A549 (cell line): ENCODE measurements around the gene TEX36. TPM values are rescaled to one million over a fixed set of nuclear protein-coding genes. Genes with fewer than 3 reads are reported as not detected.

Experiments used
- polyA plus RNA-seq, 4 experiments: library from polyadenylated mRNA; depleted of rRNA in 3 of 4; stranded (reverse); fragments of >200 nt; fragmentation: RNase III in 1 of 4; extraction: RNeasy Plus Mini Kit Qiagen cat#74134 plus additional on column Dnase treatment in 1 of 4; gene quantifications; 2 replicates in 3 of 4; 3 replicates in 1 of 4; pipeline ENCODE4 v1.2.3, GENCODE V29; 2011 to 2017

TEX36 gene
- polyA plus RNA-seq, 2 of the 4 experiments (the other 2 are of a cell fraction): not detected

Other genes starting within 250 kb of the TEX36 start
- gene EDRF1, start 36.5 kb upstream of the TEX36 start, polyA plus RNA-seq (2011; rRNA removed): 31.1 and 37.9 TPM in 2 replicates
- gene EDRF1, start 36.5 kb upstream of the TEX36 start, polyA plus RNA-seq (2017; fragmentation: RNase III; extraction: RNeasy Plus Mini Kit Qiagen cat#74134 plus additional on column Dnase treatment): 19.7 to 21.1 TPM (median 20.0 TPM) in 3 replicates
- gene MMP21, start 92.7 kb upstream of the TEX36 start, polyA plus RNA-seq (2011; rRNA removed): 0.04 and 0.08 TPM in 2 replicates
- 0.04 TPM in 2 of 3 replicates, not detected in the other for gene MMP21, start 92.7 kb upstream of the TEX36 start, polyA plus RNA-seq (2017; fragmentation: RNase III; extraction: RNeasy Plus Mini Kit Qiagen cat#74134 plus additional on column Dnase treatment)
- 53.6 and 71.1 TPM in 2 replicates for gene UROS, start 140.1 kb upstream of the TEX36 start, polyA plus RNA-seq (2011; rRNA removed)
- gene UROS, start 140.1 kb upstream of the TEX36 start, polyA plus RNA-seq (2017; fragmentation: RNase III; extraction: RNeasy Plus Mini Kit Qiagen cat#74134 plus additional on column Dnase treatment): 50.2 to 52.9 TPM (median 51.1 TPM) in 3 replicates
- gene BCCIP, start 140.4 kb upstream of the TEX36 start, polyA plus RNA-seq (2011; rRNA removed): 74.0 and 130 TPM in 2 replicates
- gene BCCIP, start 140.4 kb upstream of the TEX36 start, polyA plus RNA-seq (2017; fragmentation: RNase III; extraction: RNeasy Plus Mini Kit Qiagen cat#74134 plus additional on column Dnase treatment): 140 to 170 TPM (median 142 TPM) in 3 replicates
- 59.2 and 61.8 TPM in 2 replicates for gene DHX32, start 198.1 kb upstream of the TEX36 start, polyA plus RNA-seq (2011; rRNA removed)
- 28.2 to 40.5 TPM (median 37.4 TPM) in 3 replicates for gene DHX32, start 198.1 kb upstream of the TEX36 start, polyA plus RNA-seq (2017; fragmentation: RNase III; extraction: RNeasy Plus Mini Kit Qiagen cat#74134 plus additional on column Dnase treatment)
- 4.3 and 5.3 TPM in 2 replicates for gene FANK1, start 213.4 kb upstream of the TEX36 start, polyA plus RNA-seq (2011; rRNA removed)
- 3.4 to 5.6 TPM (median 4.1 TPM) in 3 replicates for gene FANK1, start 213.4 kb upstream of the TEX36 start, polyA plus RNA-seq (2017; fragmentation: RNase III; extraction: RNeasy Plus Mini Kit Qiagen cat#74134 plus additional on column Dnase treatment)